NCI-H2227 (cell line): ENCODE measurements around the gene USP48.
"Not testable (repeated sequence)": the region's sequence is repeated elsewhere in the genome, so short reads cannot be mapped to it uniquely, and the experiment has no call there.

Experiments used
- DNase-seq: peaks from one replicate; lab custom pipeline; 2025; ENCODE audit not compliant: unreplicated experiment; lab: John Stamatoyannopoulos, UW

USP48 gene

GRCh38 chr1:21641967-21642739 is 140.8 kb downstream of the USP48 start:
- no peak for DNase-seq

GRCh38 chr1:21641537-21641936 is 141.4 kb downstream of the USP48 start:
- DNase-seq = no peak

- no peak for DNase-seq
These were observed 141.9 kb downstream of the USP48 start for GRCh38 chr1:21641076-21641475.

- DNase-seq = no peak
These were observed 142.3 kb downstream of the USP48 start for GRCh38 chr1:21640653-21641052.

GRCh38 chr1:21639594-21640041 is 143.3 kb downstream of the USP48 start:
- no peak for DNase-seq

- peak; percentile 20 for DNase-seq
These were observed 144.2 kb downstream of the USP48 start for GRCh38 chr1:21638531-21639341.

GRCh38 chr1:21637514-21637913 is 145.4 kb downstream of the USP48 start:
- DNase-seq = no peak

- DNase-seq = no peak
These were observed 146.9 kb downstream of the USP48 start for GRCh38 chr1:21636029-21636428.

- DNase-seq = no peak
These were observed 148.0 kb downstream of the USP48 start for GRCh38 chr1:21634806-21635535.

GRCh38 chr1:21633992-21634805 is 148.8 kb downstream of the USP48 start:
- DNase-seq = no peak

GRCh38 chr1:21633141-21633755 is 149.7 kb downstream of the USP48 start:
- no peak for DNase-seq

GRCh38 chr1:21631944-21632887 is 150.7 kb downstream of the USP48 start:
- DNase-seq = peak; percentile 50

- not testable (repeated sequence) for DNase-seq
These were observed 151.4 kb downstream of the USP48 start for GRCh38 chr1:21631590-21631943.

GRCh38 chr1:21630571-21631343 is 152.2 kb downstream of the USP48 start:
- DNase-seq = no peak

- DNase-seq = no peak
These were observed 153.0 kb downstream of the USP48 start for GRCh38 chr1:21629971-21630370.

GRCh38 chr1:21628798-21629393 is 154.1 kb downstream of the USP48 start:
- no peak for DNase-seq
